Heart left ventricle (tissue), 16 donors: ENCODE measurements around the gene GLYATL2. TPM values are rescaled to one million over a fixed set of nuclear protein-coding genes. Genes with fewer than 3 reads are reported as not detected.
A peak's percentile ranks its signal among the peaks of the same experiment; 100 is the strongest.

Source experiments
- ATAC-seq, 4 donors: fragments of 200-7000 bp; cut with Tn5 transposase; one replicate each; pipeline ENCODE4 v1.9.1; 2020 to 2022; ENCODE audit warnings: moderate library complexity in 4 of 4, mild to moderate bottlenecking in 3 of 4, moderate number of reproducible peaks in 1 of 4
- DNase-seq, 5 donors: peaks; one replicate each; pipeline ENCODE4 v3.0.0-alpha.2; 2020
- H3K27ac ChIP-seq, 12 donors: fragments of 200-600 bp; sonication (generic) in 4 of 12; one replicate each; pipeline versions ENCODE4 v1.5.0 to v1.8.0; 2016 to 2022; ENCODE audit warnings: mild to moderate bottlenecking in 2 of 12
- H3K27me3 ChIP-seq, 9 donors: fragments of 200-600 bp; sonication (generic) in 2 of 9; one replicate each; pipeline versions ENCODE4 v1.5.1 to v1.8.0; 2016 to 2022; ENCODE audit warnings: mild to moderate bottlenecking in 3 of 9
- H3K36me3 ChIP-seq, 9 donors: fragments of 200-600 bp; sonication (generic) in 2 of 9; one replicate each; pipeline versions ENCODE4 v1.5.0 to v1.8.0; 2018 to 2022; ENCODE audit warnings: mild to moderate bottlenecking in 2 of 9
- H3K4me1 ChIP-seq, 12 donors: fragments of 200-600 bp; sonication (generic) in 4 of 12; one replicate each; pipeline versions ENCODE4 v1.5.0 to v1.8.0; 2016 to 2022; ENCODE audit warnings: mild to moderate bottlenecking in 3 of 12
- H3K4me3 ChIP-seq, 12 donors: fragments of 200-600 bp; sonication (generic) in 4 of 12; one replicate each; pipeline versions ENCODE4 v1.5.0 to v1.8.0; 2017 to 2022; ENCODE audit warnings: mild to moderate bottlenecking in 9 of 12, moderate library complexity in 4 of 12
- H3K9me3 ChIP-seq, 12 donors: fragments of 200-600 bp; sonication (generic) in 4 of 12; one replicate each; pipeline versions ENCODE4 v1.5.0 to v1.8.0; 2016 to 2022; ENCODE audit warnings: mild to moderate bottlenecking in 1 of 12
- CTCF ChIP-seq, 12 donors: fragments of 200-600 bp; sonication (generic) in 4 of 12; IDR thresholded peaks; one replicate each; pipeline versions ENCODE4 v1.5.0 to v1.8.0; 2018 to 2022; ENCODE audit warnings: antibody characterized with exemption in 12 of 12, mild to moderate bottlenecking in 5 of 12
- POLR2A ChIP-seq, 2 donors: fragments of 450-650 bp; IDR thresholded peaks; one replicate each; pipeline ENCODE4 v1.6.1; 2017; ENCODE audit warnings: antibody characterized with exemption in 2 of 2, mild to moderate bottlenecking in 2 of 2, moderate library complexity in 2 of 2
- WGBS, 4 donors: extraction: QIAGEN DNeasy Blood & Tissue Kit in 2 of 4; methylation state at CpG; one replicate each; pipeline versions ENCODE4 v1.1.5 to v1.1.7; 2013 to 2018; 5-methylcytosine and 5-hydroxymethylcytosine counted together
- intact Hi-C, 10 donors: fragments of 100-400 bp; cut with DNase I; formaldehyde crosslinking; loops; one replicate each; pipeline versions ENCODE4 v1.11.1 to v1.14.2; 2022
- polyA plus RNA-seq, 2 donors: library from polyadenylated mRNA; stranded (reverse); fragments of 200-250 nt; gene quantifications; one replicate each; pipeline ENCODE4 v1.2.3, GENCODE V29; 2013
- total RNA-seq, 9 donors: library from RNA; depleted of rRNA in 2 of 9; stranded (reverse); fragments of >200 nt in 2 of 9; fragmentation: NEBNext Ultra II Directional in 3 of 9; extraction: Animal tissue kit (Norgen Biotek cat#: 25700) in 3 of 9; gene quantifications; one replicate each; pipeline versions ENCODE4 v1.1.0 to v1.2.4, GENCODE V29; 2016 to 2023
- donor health status: ischemic (EF 13 %, LVEDD 7.1; RV severe dilation, severe dysfunction).
- donor health status: healthy with polysubstance abuse.
- donor health status: DM: no; HTN: yes; CAD: no.
- donor health status: DM: no; HTN: no; CAD: no.
- donor health status: ischemic (EF 25% LVEDD 6.9; RV normal size, moderate dysfunction).
- donor health status: ischemic (EF 25% LVEDD 5.7; RV mildly dilated, moderate dysfunction).
- donor health status: healthy.
- donor health status: DM: yes; HTN: yes; CAD: no.
- donor health status: ischemic (EF 35%, LVEDD 5.7; RV mildly dilated, moderate dysfunction).
- donor health status: nonischemic (EF 11% LVEDD 7.7; RV severe dilation, severe dysfunction).
- donor health status: DM: yes; HTN: yes; CAD: no.
- donor health status: PGD.
- donor health status: ischemic (EF 29% LVEDD 5.4; RV normal size, mild dysfunction).
- donor health status: nonischemic (EF 23%, LVEDD 6.1; RV moderate dilation, normal function).

GLYATL2 gene
- total and polyA plus RNA-seq, 11 donors, result 0.15 to 0.35 (median 0.20) TPM; not detected in 7

GRCh38 chr11:58845386-58845785, 882 bp upstream of the GLYATL2 start:
- no peak for DNase-seq
- intact Hi-C loops, result no loop called here
- WGBS, 4 donors, result 75 to 80% (median 78%) methylated on average over 3 of the region's 3 CpGs
- H3K27ac ChIP-seq, result no peak overlapping the region
- no peaks in the 10 kb centered on the region for H3K27me3 ChIP-seq
- H3K9me3 ChIP-seq, result no peaks in the 10 kb centered on the region
- H3K4me1 ChIP-seq, result no peaks in the 10 kb centered on the region
- TF ChIP-seq CTCF (IDR thresholded peaks at IDR 0.05) (no peak), POLR2A (IDR thresholded peaks at IDR 0.05) (no peak)
- H3K4me3 ChIP-seq, result no peak overlapping the region
- ATAC-seq, result no peak
- H3K36me3 ChIP-seq, result no peaks in the 10 kb centered on the region

GRCh38 chr11:58837707-58838388, 6.7 kb downstream of the GLYATL2 start:
- ATAC-seq (no peak), DNase-seq (no peak)
- H3K4me3 ChIP-seq, result no peak overlapping the region
- H3K4me1 ChIP-seq, result no peaks in the 10 kb centered on the region
- H3K9me3 ChIP-seq, result no peaks in the 10 kb centered on the region
- H3K27ac ChIP-seq, result no peak overlapping the region
- 79 to 83% (median 81%) methylated on average over 5 of the region's 5 CpGs for WGBS, 4 donors
- H3K36me3 ChIP-seq, result no peaks in the 10 kb centered on the region
- TF ChIP-seq CTCF (IDR thresholded peaks at IDR 0.05) (no peak), POLR2A (IDR thresholded peaks at IDR 0.05) (no peak)
- H3K27me3 ChIP-seq, result no peaks in the 10 kb centered on the region
- intact Hi-C loops, result no loop called here

- Histone ChIP-seq H3K27ac (no peak overlapping the region), H3K27me3 (peaks cover 0 to 6% (median 0%) of the 10 kb centered on the region in 9 donors), H3K4me3 (no peak overlapping the region), H3K4me1 (no peaks in the 10 kb centered on the region), H3K36me3 (no peaks in the 10 kb centered on the region), H3K9me3 (peaks cover 0 to 2% (median 0%) of the 10 kb centered on the region in 12 donors)
- ATAC-seq (no peak), DNase-seq (no peak)
- intact Hi-C loops, result no loop called here
- TF ChIP-seq POLR2A (IDR thresholded peaks at IDR 0.05) (no peak), CTCF (IDR thresholded peaks at IDR 0.05) (no peak)
- WGBS, 4 donors, result 57 to 74% (median 69%) methylated on average over 1 of the region's 1 CpG
These were observed 12.4 kb downstream of the GLYATL2 start for GRCh38 chr11:58832056-58832645.

GRCh38 chr11:58830673-58831301, 13.7 kb downstream of the GLYATL2 start:
- peak overlapping the region in 1 of 12 donors; percentile 15 for H3K4me3 ChIP-seq
- DNase-seq (peak in 1 of 5 donors; percentile 45), ATAC-seq (no peak)
- H3K9me3 ChIP-seq, result peaks cover 0 to 12% (median 0%) of the 10 kb centered on the region in 12 donors
- H3K36me3 ChIP-seq, result no peaks in the 10 kb centered on the region
- H3K27me3 ChIP-seq, result peaks cover 0 to 6% (median 0%) of the 10 kb centered on the region in 9 donors
- no peak for TF ChIP-seq CTCF (IDR thresholded peaks at IDR 0.05)
- no peak for TF ChIP-seq POLR2A (IDR thresholded peaks at IDR 0.05)
- intact Hi-C loops, result no loop called here
- H3K4me1 ChIP-seq, result no peaks in the 10 kb centered on the region
- 30 to 83% (median 52%) methylated on average over 14 to 31 of the region's 31 CpGs for WGBS, 4 donors
- no peak overlapping the region for H3K27ac ChIP-seq
